Stimulated activated memory B cell treated with anti-CD40 and anti-IgM and Interleukin-4, amounts not matched to agents 10 μg/mL and 1 μg/mL and 100 μg/mL, for 72 hours (primary cell): ENCODE data around the gene PLEKHA3.
A peak's percentile ranks its signal among the peaks of the same experiment; 100 is the strongest.
"Not testable (repeated sequence)": the region's sequence is repeated elsewhere in the genome, so short reads cannot be mapped to it uniquely, and the experiment has no call there.

Experiments
- ATAC-seq: fragments of 150-1000 bp; cut with Tn5 transposase; 2 replicates; pipeline ENCODE4 v1.10.0; 2021
- H3K27ac Mint-ChIP-seq: one replicate; pipeline ENCODE4 v1.8.0; 2022; ENCODE audit warnings: mild to moderate bottlenecking, mixed read lengths
- H3K27me3 Mint-ChIP-seq: one replicate; pipeline ENCODE4 v1.8.0; 2022; ENCODE audit warnings: mixed read lengths
- H3K36me3 Mint-ChIP-seq: one replicate; pipeline ENCODE4 v1.8.0; 2022; ENCODE audit warnings: mixed read lengths
- H3K4me1 Mint-ChIP-seq: one replicate; pipeline ENCODE4 v1.8.0; 2022; ENCODE audit warnings: mixed read lengths
- H3K4me3 Mint-ChIP-seq: one replicate; pipeline ENCODE4 v1.8.0; 2022; ENCODE audit warnings: mild to moderate bottlenecking, moderate library complexity, mixed read lengths
- H3K9me3 Mint-ChIP-seq: one replicate; pipeline ENCODE4 v1.8.0; 2022; ENCODE audit warnings: mixed read lengths

Gene PLEKHA3

DNA sequence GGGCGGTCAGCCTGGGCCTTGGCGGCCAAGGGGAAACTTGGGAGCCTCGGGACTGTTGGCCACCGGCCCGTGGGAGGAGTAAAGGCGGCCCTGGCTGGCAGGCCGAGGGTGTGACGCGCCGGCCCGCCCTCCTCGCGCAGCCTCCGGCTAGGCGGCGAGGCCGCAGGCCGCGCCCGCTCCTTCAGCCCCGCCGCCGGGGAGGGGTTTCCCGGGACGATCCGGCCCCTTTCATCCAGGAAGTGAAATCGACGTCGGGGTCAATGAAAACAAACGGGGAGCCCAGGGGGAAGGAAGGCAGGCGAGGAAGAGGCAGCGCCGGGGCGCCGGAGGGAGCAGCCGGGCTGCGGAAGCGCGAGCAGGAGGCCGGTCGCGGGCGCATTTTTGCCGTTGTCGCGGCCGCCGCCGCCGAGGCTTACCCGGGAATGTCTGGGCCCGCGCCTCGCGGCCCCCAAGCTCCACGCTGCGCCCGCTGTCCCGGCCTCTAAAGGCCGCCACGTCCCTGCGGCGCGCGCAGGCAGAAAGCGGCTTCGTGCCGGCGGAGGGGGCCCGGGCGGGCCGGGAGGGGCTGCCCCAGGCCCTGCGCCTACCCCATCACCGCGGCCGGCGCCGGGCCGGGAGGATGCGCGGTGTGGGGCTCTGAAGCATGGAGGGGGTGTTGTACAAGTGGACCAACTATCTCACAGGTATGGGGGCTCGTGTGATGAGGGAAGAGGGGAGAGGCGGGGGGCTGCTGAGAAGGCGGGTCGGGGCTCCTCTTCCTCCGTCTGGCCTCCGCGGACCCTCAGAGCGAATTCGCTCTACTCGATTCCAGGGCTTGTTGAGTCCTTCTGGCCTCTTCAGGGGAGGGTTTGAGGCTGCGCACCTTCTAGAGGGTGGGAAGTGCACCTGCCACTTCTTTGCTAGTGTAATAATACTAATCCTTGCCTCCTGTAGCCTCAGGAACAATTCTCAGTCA, at the start of gene PLEKHA3:
TSS of gene PLEKHA3 (plus strand) at position 231 of the 955 bp plus-strand sequence. CDS start at position 644, 413 bp downstream.
- H3K9me3 Mint-ChIP-seq = no peaks in the 10 kb centered on the region
- H3K27me3 Mint-ChIP-seq = no peaks in the 10 kb centered on the region
- peak; percentile 90 for ATAC-seq
- H3K4me3 Mint-ChIP-seq = peak within 1 kb of the TSS; percentile 97
- peaks cover 3% of the 10 kb centered on the region for H3K36me3 Mint-ChIP-seq
- peaks cover 38% of the 10 kb centered on the region for H3K4me1 Mint-ChIP-seq
- peak within 1 kb of the TSS; percentile 97 for H3K27ac Mint-ChIP-seq

DNA sequence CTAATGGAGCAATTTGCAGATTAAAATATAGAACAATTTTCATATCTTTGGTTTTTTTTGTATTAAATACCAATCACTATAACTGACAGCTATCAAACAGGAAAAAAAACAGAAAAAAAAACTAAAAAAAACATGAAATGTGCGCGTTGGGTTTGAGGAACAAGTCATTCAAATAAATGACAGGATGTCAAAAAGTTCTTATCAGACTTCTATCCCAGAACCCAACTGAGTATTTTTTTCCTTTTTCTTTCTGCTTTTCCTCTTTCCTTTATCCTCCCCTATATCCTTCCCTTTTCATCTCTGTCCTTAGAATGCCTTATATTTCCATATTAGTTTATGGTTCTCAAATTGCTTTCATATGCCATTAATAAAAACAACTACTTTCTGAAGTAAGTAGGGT, 43.6 kb upstream of the PLEKHA3 start:
- Mint-ChIP-seq H3K9me3 (no peaks in the 10 kb centered on the region), H3K4me1 (no peaks in the 10 kb centered on the region), H3K27me3 (no peaks in the 10 kb centered on the region), H3K27ac (no peak overlapping the region), H3K36me3 (peaks cover 50% of the 10 kb centered on the region), H3K4me3 (no peak overlapping the region)
- no peak for ATAC-seq

DNA sequence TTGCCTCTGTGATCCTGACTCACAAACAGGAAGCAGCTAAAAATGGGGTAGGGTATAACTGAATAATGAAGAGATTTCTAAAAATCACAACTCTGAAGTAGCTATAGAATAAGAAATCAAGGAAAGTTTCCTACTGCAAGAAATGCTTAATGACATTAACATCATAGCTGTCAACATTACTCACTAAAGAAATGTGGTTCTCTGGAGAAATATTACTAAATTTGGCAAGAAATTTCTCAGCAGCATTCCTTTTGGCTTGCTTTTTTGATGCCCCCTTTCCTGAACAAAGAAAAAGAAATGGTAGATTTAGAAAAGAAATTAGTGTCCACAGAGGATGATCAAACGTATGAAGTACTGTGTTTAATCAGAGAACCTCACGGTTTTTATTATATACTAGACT, 38.8 kb upstream of the PLEKHA3 start:
- no peak overlapping the region for H3K27ac Mint-ChIP-seq
- peaks cover 52% of the 10 kb centered on the region for H3K36me3 Mint-ChIP-seq
- no peak overlapping the region for H3K4me3 Mint-ChIP-seq
- no peaks in the 10 kb centered on the region for H3K4me1 Mint-ChIP-seq
- no peak for ATAC-seq
- no peaks in the 10 kb centered on the region for H3K27me3 Mint-ChIP-seq
- H3K9me3 Mint-ChIP-seq = no peaks in the 10 kb centered on the region

DNA sequence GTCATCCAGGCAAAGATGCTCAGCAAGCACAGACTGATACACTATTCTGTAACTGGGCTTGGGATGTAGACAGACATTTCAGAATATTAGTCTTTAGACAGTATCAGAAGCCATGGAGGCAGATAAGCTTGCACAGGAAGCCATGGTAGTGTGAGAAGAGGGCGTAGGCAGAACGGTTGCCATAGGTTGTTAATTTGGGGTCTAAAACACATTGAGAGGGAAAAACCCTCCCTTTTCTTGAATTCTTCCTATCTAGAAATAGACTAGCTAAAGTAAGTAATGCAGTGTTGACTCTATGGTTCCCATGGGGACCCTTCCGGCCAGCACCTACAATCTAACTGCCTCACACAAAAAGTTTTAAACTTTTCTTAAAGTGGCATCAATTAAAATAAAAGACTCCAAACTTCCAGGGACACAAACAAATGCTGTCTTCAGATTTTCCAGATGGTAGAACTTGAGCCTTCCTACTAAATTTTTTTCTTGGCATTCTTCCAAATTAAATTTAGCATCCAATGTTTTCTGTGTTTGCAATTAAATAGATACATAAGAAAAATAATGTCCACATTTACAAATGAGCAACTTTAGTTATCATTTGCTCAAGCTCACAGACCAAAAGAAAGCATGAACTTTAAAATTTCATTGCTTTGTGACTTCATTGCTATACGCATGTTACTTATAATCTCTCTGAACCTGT, 31.1 kb upstream of the PLEKHA3 start:
- no peaks in the 10 kb centered on the region for H3K9me3 Mint-ChIP-seq
- ATAC-seq = no peak
- H3K27me3 Mint-ChIP-seq = no peaks in the 10 kb centered on the region
- no peak overlapping the region for H3K27ac Mint-ChIP-seq
- H3K4me1 Mint-ChIP-seq = peaks cover 32% of the 10 kb centered on the region
- H3K36me3 Mint-ChIP-seq = peaks cover 24% of the 10 kb centered on the region
- peak overlapping the region; percentile 91 for H3K4me3 Mint-ChIP-seq

DNA sequence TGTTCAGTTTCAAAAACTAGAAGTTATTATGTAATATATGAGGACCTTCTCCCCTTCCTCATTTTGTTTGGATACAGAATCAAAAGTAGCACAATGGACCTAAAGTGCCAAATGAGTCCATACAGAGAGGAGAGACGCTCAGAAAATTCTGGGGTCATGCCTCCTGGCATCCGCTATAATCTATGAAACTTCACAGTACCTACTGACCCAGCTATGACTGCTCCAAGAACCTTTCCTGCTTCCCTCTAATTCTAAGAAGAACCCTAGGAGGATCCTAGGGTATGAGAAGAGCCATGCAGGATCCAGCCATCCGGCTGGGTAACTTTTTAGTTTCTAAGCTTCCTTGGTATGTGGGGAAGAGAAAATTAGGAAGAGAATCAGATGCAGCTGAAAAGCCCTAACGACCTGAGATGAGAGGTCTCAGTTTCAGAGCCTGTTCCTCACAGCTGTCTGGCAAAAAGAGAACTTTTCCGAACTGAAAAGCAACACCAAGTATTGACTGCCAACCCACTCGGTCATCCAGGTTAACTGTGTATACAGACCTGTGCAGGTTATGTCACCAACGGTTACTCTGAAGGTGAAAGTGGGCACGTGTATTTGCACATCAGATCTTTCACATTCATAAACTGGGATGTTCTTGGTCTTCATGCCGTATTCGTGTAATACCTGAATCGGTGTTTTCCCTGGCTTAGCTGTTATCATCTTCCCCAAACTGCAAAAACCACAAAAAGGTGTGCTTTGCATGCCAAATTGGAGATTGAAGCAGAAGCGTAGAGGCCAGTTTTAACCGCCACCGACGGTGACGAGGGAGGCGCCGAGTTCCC, 30.3 kb upstream of the PLEKHA3 start:
- peaks cover 17% of the 10 kb centered on the region for H3K36me3 Mint-ChIP-seq
- H3K27ac Mint-ChIP-seq = peak overlapping the region; percentile 91
- peak overlapping the region; percentile 91 for H3K4me3 Mint-ChIP-seq
- peaks cover 32% of the 10 kb centered on the region for H3K4me1 Mint-ChIP-seq
- no peaks in the 10 kb centered on the region for H3K9me3 Mint-ChIP-seq
- H3K27me3 Mint-ChIP-seq = no peaks in the 10 kb centered on the region
- ATAC-seq = no peak

DNA sequence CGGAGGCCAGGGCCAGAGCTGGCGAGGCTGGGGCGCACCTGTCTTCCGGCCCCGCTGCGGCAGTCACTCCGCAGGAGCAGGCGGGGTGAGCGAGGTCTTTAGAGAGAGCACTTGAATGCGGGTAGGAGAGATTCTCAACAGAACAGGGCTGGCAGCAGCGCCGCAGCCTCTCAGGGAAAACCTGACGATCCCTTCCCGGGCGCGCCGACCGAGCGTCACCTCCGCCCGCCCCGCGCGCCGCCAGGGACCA, 29.8 kb upstream of the PLEKHA3 start:
- H3K4me1 Mint-ChIP-seq = peaks cover 32% of the 10 kb centered on the region
- H3K9me3 Mint-ChIP-seq = no peaks in the 10 kb centered on the region
- peaks cover 13% of the 10 kb centered on the region for H3K36me3 Mint-ChIP-seq
- H3K4me3 Mint-ChIP-seq = peak overlapping the region; percentile 91
- ATAC-seq = peak; percentile 79
- H3K27me3 Mint-ChIP-seq = no peaks in the 10 kb centered on the region
- H3K27ac Mint-ChIP-seq = peak overlapping the region; percentile 91

DNA sequence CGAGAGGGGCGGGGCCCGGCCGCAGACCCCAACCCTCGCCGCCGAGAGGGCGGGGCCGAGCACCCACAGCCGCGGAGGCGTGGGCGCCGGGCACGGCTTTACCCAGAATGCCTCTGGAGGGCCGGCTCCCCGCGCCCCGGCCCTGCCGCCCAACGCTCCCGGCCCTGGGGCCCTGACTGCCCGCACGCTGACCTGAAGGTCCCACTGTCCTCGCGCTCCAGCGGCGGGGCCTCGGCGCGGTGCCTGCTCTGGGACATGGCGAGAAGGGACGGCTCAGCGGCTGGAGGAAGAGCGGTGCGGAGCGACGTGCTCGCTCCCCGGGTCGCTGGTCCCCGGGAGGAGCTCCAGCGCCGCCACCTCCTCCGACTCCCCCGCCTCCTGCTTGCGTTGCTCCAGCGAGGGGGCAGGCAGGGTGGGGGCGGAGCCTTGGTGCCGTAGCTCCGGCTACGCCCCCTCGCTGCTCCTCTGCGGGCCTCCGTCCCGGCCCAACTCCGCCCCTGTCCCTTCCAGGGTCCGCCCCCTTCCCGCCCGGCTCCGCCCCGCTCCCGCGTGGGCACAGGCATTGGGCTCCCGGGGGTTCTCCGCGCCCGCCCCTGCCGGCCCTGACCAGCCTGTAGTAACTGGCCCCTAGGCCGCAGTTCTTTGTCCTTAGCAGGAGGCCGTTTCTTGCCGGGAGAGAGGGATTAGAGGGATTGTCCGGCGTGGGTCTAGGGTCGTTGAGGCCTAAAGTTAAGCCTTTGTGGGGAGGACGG, 29.3 kb upstream of the PLEKHA3 start, which contains the start of the genes PJVK and PRKRA:
TSS of gene PJVK (plus strand) at position 605 of the 752 bp plus-strand sequence. CDS start 2,032 bp downstream, outside the sequence.
TSS of gene PRKRA (minus strand) at position 402 of the 752 bp plus-strand sequence. CDS start at position 257, 145 bp downstream.
- Mint-ChIP-seq H3K9me3 (no peaks in the 10 kb centered on the region), H3K27me3 (no peaks in the 10 kb centered on the region), H3K4me1 (peaks cover 32% of the 10 kb centered on the region), H3K4me3 (peak within 1 kb of the TSS; percentile 93), H3K27ac (peak within 1 kb of the TSS; percentile 91), H3K36me3 (peaks cover 13% of the 10 kb centered on the region)
- ATAC-seq = peak; percentile 97

DNA sequence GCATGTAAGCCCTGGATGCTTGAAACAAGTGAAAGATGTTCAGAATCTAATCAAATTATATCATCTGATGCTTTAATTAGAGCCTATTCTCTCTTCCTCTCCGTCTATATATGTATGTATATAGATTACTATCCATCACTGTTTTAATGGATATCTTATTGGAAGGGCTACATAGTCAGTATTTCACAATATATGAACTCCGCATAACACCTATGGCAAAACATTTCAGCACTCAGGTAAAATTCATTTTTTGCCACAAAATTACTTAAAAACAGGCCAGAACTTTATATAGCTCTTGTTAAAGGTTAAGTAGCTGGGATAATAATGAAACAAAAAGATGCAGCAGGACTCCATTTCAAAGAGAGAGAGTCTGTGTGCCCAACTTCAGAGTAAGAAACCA, 27.9 kb upstream of the PLEKHA3 start:
- H3K9me3 Mint-ChIP-seq = no peaks in the 10 kb centered on the region
- peak overlapping the region; percentile 93 for H3K4me3 Mint-ChIP-seq
- ATAC-seq = no peak
- peaks cover 13% of the 10 kb centered on the region for H3K36me3 Mint-ChIP-seq
- H3K27ac Mint-ChIP-seq = no peak overlapping the region
- H3K4me1 Mint-ChIP-seq = peaks cover 32% of the 10 kb centered on the region
- no peaks in the 10 kb centered on the region for H3K27me3 Mint-ChIP-seq

DNA sequence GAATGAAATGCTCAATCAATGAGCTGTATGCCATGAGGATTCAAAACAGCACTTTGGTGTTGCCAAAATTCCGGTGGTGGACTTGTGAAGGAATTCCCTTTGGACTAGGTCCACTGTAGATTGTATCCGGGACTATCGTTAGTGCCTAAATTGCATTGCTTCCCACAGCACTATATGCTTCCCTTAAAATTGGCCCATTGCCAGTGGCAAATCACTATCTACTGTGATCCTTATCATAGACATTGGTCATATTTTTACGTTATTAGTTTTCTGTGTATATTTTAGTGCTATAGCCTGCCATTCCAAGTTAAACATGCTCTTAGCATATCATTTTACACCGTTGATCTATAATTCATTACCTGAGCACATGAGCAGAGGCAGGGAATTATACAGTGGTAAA, 27.4 kb upstream of the PLEKHA3 start:
- Mint-ChIP-seq H3K9me3 (no peaks in the 10 kb centered on the region), H3K4me1 (peaks cover 31% of the 10 kb centered on the region), H3K27ac (no peak overlapping the region), H3K36me3 (peaks cover 11% of the 10 kb centered on the region), H3K27me3 (no peaks in the 10 kb centered on the region), H3K4me3 (no peak overlapping the region)
- no peak for ATAC-seq

DNA sequence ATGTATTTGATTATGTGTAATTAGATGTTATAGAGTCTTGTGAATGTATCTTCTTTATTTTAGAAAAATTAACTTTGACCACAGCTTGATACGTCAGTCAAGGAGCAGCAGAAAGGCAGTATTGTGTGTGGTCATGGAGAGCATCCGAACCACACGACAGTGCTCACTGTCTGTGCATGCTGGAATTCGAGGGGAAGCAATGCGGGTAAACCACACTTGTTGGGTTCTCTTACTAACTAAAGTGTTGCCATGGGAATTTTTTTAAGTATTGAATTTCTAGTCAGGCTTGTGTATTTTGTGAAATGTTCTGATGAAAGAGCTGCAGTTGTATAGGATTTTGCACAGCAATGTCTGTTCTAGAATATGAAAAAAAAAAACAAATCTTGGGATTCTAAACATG, 24.3 kb upstream of the PLEKHA3 start:
- Mint-ChIP-seq H3K9me3 (no peaks in the 10 kb centered on the region), H3K4me1 (peaks cover 8% of the 10 kb centered on the region), H3K36me3 (no peaks in the 10 kb centered on the region), H3K27me3 (no peaks in the 10 kb centered on the region), H3K4me3 (no peak overlapping the region), H3K27ac (no peak overlapping the region)
- ATAC-seq = no peak

DNA sequence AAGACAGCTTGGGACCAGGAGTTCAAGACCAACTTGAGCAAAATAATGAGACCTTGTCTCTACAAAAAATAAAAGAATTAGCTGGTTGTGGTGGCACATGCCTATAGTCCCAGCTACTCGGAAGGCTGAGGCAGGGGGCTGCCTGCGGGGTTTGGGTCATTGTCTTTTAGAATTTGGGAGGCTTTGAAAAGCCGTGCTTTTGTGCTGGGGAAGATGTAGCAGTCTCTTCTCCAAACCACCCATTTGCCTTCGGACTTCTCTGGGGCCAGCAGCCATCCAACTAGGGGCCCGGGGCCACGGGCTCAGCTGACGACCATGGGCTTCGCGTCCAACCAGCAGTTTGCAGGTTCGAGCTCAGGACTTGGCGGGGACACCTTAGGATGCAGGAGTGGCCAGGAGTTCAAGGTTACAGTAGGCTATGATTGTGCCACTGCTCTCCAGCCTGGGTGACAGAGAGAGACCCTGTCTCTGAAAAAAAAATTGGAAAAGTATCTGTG, 22.8 kb upstream of the PLEKHA3 start:
- ATAC-seq = no peak
- no peaks in the 10 kb centered on the region for H3K36me3 Mint-ChIP-seq
- H3K4me3 Mint-ChIP-seq = no peak overlapping the region
- H3K27me3 Mint-ChIP-seq = no peaks in the 10 kb centered on the region
- no peaks in the 10 kb centered on the region for H3K9me3 Mint-ChIP-seq
- H3K27ac Mint-ChIP-seq = no peak overlapping the region
- H3K4me1 Mint-ChIP-seq = no peaks in the 10 kb centered on the region

DNA sequence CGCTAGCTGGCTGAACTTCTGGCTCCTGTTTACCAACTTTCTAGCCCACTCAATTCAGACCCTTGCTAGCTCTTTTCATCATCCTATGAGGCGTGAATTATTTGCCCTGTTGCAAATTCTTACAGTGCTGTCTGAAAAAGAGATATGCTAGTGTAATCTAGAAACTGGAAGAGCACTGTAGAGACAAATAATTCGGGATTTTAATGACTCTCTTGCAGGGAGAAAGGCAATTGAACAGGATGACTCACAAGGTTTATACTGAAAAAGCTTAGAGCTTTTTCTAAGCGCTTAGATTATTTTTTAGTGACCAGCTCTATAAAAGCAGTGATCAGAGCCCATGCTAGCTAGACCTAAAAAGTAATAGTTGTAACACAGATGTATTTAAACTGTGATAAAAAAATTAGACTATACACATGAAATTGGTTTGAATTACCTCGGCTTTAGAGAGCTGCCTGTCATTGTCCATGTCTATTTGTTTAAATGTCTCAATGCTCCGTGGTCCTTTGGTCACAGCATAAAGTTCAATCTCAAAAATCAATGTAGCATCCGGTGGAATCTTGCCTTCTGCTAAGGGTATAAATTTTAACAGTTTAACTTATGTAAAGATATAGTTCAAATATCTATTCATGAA, 10.9 kb upstream of the PLEKHA3 start:
- no peaks in the 10 kb centered on the region for H3K9me3 Mint-ChIP-seq
- no peak overlapping the region for H3K4me3 Mint-ChIP-seq
- H3K36me3 Mint-ChIP-seq = peaks cover 17% of the 10 kb centered on the region
- H3K27ac Mint-ChIP-seq = no peak overlapping the region
- no peaks in the 10 kb centered on the region for H3K27me3 Mint-ChIP-seq
- no peaks in the 10 kb centered on the region for H3K4me1 Mint-ChIP-seq
- ATAC-seq = no peak

DNA sequence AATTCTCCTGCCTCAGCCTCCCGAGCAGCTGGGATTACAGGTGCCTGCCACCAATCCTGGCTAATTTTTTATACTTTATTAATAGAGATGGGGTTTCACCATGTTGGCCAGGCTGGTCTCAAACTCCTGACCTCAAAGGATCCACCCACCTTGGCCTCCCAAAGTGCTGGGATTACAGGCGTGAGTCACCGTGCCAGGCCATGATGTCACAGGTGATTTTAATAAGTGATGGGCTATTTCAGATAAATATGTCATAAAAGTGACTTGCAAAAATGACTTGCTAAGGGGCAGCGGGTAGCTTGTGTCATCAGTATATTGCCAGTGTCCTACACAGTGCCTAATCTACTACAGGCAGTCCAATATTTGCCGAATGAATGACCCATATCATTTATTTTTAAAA, 8.9 kb upstream of the PLEKHA3 start:
- H3K4me1 Mint-ChIP-seq, H3K27me3 Mint-ChIP-seq, H3K4me3 Mint-ChIP-seq, H3K9me3 Mint-ChIP-seq, ATAC-seq, H3K27ac Mint-ChIP-seq: not testable (repeated sequence)
- peaks cover 11% of the 10 kb centered on the region for H3K36me3 Mint-ChIP-seq

DNA sequence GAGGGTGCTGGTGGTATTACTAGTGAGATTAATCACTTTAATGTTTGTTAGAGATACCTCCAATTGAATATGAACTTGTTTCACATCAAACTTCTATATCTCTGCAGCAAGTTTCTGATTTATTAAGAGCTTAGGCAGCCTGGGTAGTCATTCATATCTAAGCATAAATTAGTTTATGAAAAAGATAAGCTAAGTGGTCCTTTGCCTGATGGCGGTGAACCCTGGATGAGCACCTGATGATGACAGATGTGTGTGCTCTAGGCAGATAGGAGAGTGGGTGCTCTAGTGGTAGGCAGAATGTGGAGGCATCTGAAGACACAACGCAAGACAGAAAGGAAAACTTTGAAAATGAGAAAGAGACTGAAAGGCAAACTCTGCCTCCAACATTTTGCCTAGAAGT, 6.9 kb upstream of the PLEKHA3 start:
- ATAC-seq = no peak
- peaks cover 3% of the 10 kb centered on the region for H3K4me1 Mint-ChIP-seq

More for the DNA sequence above, 6.9 kb upstream of the PLEKHA3 start:
- Mint-ChIP-seq H3K4me3 (no peak overlapping the region), H3K27me3 (no peaks in the 10 kb centered on the region), H3K9me3 (no peaks in the 10 kb centered on the region), H3K36me3 (no peaks in the 10 kb centered on the region), H3K27ac (no peak overlapping the region)
